SK-N-SH (cell line): Measurements from ENCODE around the gene BEX3.
"Not testable (repeated sequence)": the region's sequence is repeated elsewhere in the genome, so short reads cannot be mapped to it uniquely, and the experiment has no call there.

Experiments
- POLR2AphosphoS5 ChIP-seq: IDR thresholded peaks from 2 replicates; pipeline ENCODE4 v1.6.1; 2012; ENCODE audit warnings: low read depth, low read length
- RAD21 ChIP-seq: IDR thresholded peaks from 2 replicates; pipeline ENCODE4 v1.6.1; 2012; ENCODE audit warnings: mild to moderate bottlenecking, low read length
- TF ChIP-seq, protein P1 (sequence below): IDR thresholded peaks from 2 replicates; pipeline ENCODE4 v1.4.0; 2012; ENCODE audit warnings: low read depth

DNA sequence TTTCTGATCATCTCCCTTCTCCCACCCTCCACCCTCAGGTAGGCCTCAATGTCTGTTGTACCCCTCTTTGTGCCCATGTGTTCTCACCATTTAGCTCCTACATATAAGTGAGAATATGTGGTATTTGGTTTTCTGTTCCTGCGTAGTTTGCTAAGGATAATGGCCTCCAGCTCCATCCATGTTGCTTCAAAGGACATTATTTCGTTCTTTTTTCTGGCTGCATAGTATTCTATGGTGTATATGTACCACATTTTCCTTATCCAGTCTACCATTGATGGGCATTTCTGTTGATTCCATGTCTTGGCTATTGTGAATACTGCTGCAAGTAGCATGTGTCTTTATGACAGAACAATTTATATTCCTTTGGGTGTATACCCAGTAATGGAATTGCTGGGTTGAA is 35.4 kb downstream of the BEX3 start:
- not testable (repeated sequence) for TF ChIP-seq RAD21, POLR2AphosphoS5
- TF ChIP-seq, protein P1, sequence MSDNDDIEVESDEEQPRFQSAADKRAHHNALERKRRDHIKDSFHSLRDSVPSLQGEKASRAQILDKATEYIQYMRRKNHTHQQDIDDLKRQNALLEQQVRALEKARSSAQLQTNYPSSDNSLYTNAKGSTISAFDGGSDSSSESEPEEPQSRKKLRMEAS, result not testable (repeated sequence)
